H1 (cell line): ENCODE results near the gene SCN8A. TPM values are rescaled to one million over a fixed set of nuclear protein-coding genes. Genes with fewer than 3 reads are reported as not detected.

Source experiments
- CTCF ChIA-PET: fragments of 300-600 bp; sonication (Branson Sonifier 250); formaldehyde crosslinking; loops from one replicate; lab custom pipeline; 2021; ENCODE audit not compliant: partially characterized antibody; lab: Charles Lee
- POLR2A ChIA-PET: fragments of 300-600 bp; sonication (Branson Sonifier 250); formaldehyde crosslinking; loops from one replicate; lab custom pipeline; 2021; ENCODE audit warnings: inconsistent platforms; ENCODE audit not compliant: partially characterized antibody; lab: Charles Lee
- DNase-seq, 2 experiments: peaks; one replicate each; pipeline versions ENCODE4 v3.0.0 to v3.0.0-alpha.2; 2010 to 2022; ENCODE audit warnings: low spot score in 2 of 2, low read depth in 1 of 2, mixed read lengths in 1 of 2
- FAIRE-seq: peaks from 2 replicates; lab custom pipeline; 2011; peaks lifted over from hg19 to GRCh38; lab: Jason Lieb, UNC
- H2AFZ ChIP-seq: 2 replicates; pipeline ENCODE4 v1.8.1; 2012; ENCODE audit warnings: low read length, inconsistent platforms
- H2AK5ac ChIP-seq: 2 replicates; pipeline ENCODE4 v1.6.1; 2013; ENCODE audit warnings: low read depth, low read length
- H2BK120ac ChIP-seq: replicated peaks from 2 replicates; pipeline ENCODE3; 2013; ENCODE audit warnings: low read depth, low read length, inconsistent platforms
- H2BK12ac ChIP-seq: 2 replicates; pipeline ENCODE4 v1.6.1; 2013; ENCODE audit warnings: low read depth, low read length
- H2BK15ac ChIP-seq: 2 replicates; pipeline ENCODE4 v1.6.1; 2013; ENCODE audit warnings: low read length
- H2BK20ac ChIP-seq: 2 replicates; pipeline ENCODE4 v1.6.1; 2013; ENCODE audit warnings: low read length
- H2BK5ac ChIP-seq: 2 replicates; pipeline ENCODE4 v1.6.1; 2013; ENCODE audit warnings: low read depth, low read length
- H3K14ac ChIP-seq: 2 replicates; pipeline ENCODE4 v1.6.1; 2013; ENCODE audit warnings: inconsistent platforms; ENCODE audit not compliant: insufficient read length
- H3K18ac ChIP-seq: 2 replicates; pipeline ENCODE4 v1.6.1; 2013; ENCODE audit warnings: low read length; ENCODE audit errors: extremely low read depth
- H3K23ac ChIP-seq: 2 replicates; pipeline ENCODE4 v1.6.1; 2013; ENCODE audit warnings: inconsistent platforms; ENCODE audit not compliant: insufficient read length
- H3K23me2 ChIP-seq: 2 replicates; pipeline ENCODE4 v1.6.1; 2013; ENCODE audit warnings: low read depth, low read length
- H3K27ac ChIP-seq: 2 replicates; pipeline ENCODE4 v1.6.1; 2011; ENCODE audit warnings: low read depth, low read length, inconsistent platforms
- H3K27me3 ChIP-seq, 4 experiments: replicated peaks in 1 of 4; 1 replicate in 1 of 4; 2 replicates in 3 of 4; pipeline versions ENCODE4 v1.6.1 to v1.8.1; 2011 to 2013; ENCODE audit warnings: low read length in 3 of 4, mild to moderate bottlenecking in 3 of 4, inconsistent platforms in 2 of 4, mixed read lengths in 2 of 4, moderate library complexity in 1 of 4; ENCODE audit not compliant: control insufficient read depth in 3 of 4, insufficient read depth in 3 of 4; ENCODE audit errors: extremely low read depth in 1 of 4
- H3K36me3 ChIP-seq, 4 experiments: 2 replicates each; pipeline versions ENCODE4 v1.6.1 to v1.8.1; 2011 to 2013; ENCODE audit warnings: mild to moderate bottlenecking in 4 of 4, low read length in 3 of 4, moderate library complexity in 2 of 4, control low read depth in 1 of 4, inconsistent platforms in 1 of 4; ENCODE audit not compliant: insufficient read depth in 4 of 4, control insufficient read depth in 2 of 4
- H3K4ac ChIP-seq: replicated peaks from 2 replicates; pipeline ENCODE3; 2013; ENCODE audit warnings: low read length, low read depth, mixed read lengths, inconsistent platforms; ENCODE audit not compliant: insufficient read length
- H3K4me1 ChIP-seq, 4 experiments: replicated peaks in 1 of 4; 1 replicate in 1 of 4; 2 replicates in 3 of 4; pipeline versions ENCODE4 v1.6.1 to v1.8.1; 2011 to 2013; ENCODE audit warnings: low read length in 3 of 4, inconsistent platforms in 2 of 4, mixed read lengths in 1 of 4; ENCODE audit not compliant: insufficient read depth in 4 of 4, control insufficient read depth in 3 of 4
- H3K4me2 ChIP-seq, 2 experiments: 2 replicates each; pipeline versions ENCODE4 v1.6.1 to v1.8.1; 2011 to 2013; ENCODE audit warnings: low read depth in 2 of 2, low read length in 2 of 2, control low read depth in 1 of 2, inconsistent platforms in 1 of 2, mild to moderate bottlenecking in 1 of 2; ENCODE audit not compliant: insufficient read depth in 1 of 2
- H3K4me3 ChIP-seq, 4 experiments: fragments of 200-600, 300-600 bp in 1 of 4; sonication (generic), shearing (Covaris generic), sonication (Bioruptor Twin) in 1 of 4; 2 replicates each; pipeline versions ENCODE4 v1.5.1 to v1.8.1; 2011 to 2016; ENCODE audit warnings: low read length in 4 of 4, low read depth in 3 of 4, control low read depth in 2 of 4, inconsistent platforms in 2 of 4, mild to moderate bottlenecking in 2 of 4, mixed read lengths in 1 of 4, moderate library complexity in 1 of 4; ENCODE audit not compliant: insufficient read depth in 2 of 4; ENCODE audit errors: extremely low read depth in 1 of 4
- H3K56ac ChIP-seq: replicated peaks from 2 replicates; pipeline ENCODE3; 2013; ENCODE audit warnings: low read depth, mild to moderate bottlenecking, mixed read lengths, low read length, inconsistent platforms; ENCODE audit not compliant: insufficient read length
- H3K79me1 ChIP-seq: 2 replicates; pipeline ENCODE4 v1.6.1; 2013; ENCODE audit warnings: low read depth, low read length, control low read depth
- H3K79me2 ChIP-seq, 2 experiments: 2 replicates each; pipeline versions ENCODE4 v1.6.1 to v1.8.1; 2012 to 2013; ENCODE audit warnings: low read length in 2 of 2, mild to moderate bottlenecking in 2 of 2, inconsistent platforms in 1 of 2; ENCODE audit not compliant: insufficient read depth in 2 of 2, control insufficient read depth in 1 of 2
- H3K9ac ChIP-seq, 4 experiments: replicated peaks in 1 of 4; 1 replicate in 1 of 4; 2 replicates in 3 of 4; pipeline versions ENCODE4 v1.6.1 to v1.8.1; 2011 to 2013; ENCODE audit warnings: low read depth in 3 of 4, low read length in 3 of 4, control low read depth in 2 of 4, mild to moderate bottlenecking in 2 of 4, moderate library complexity in 2 of 4, inconsistent platforms in 1 of 4; ENCODE audit errors: extremely low read depth in 1 of 4
- H3K9me3 ChIP-seq, 2 experiments: 2 replicates each; pipeline versions ENCODE4 v1.6.1 to v1.8.1; 2012 to 2013; ENCODE audit warnings: mild to moderate bottlenecking in 2 of 2, moderate library complexity in 2 of 2, control low read depth in 1 of 2, inconsistent platforms in 1 of 2, low read depth in 1 of 2, low read length in 1 of 2, mixed read lengths in 1 of 2; ENCODE audit not compliant: insufficient read depth in 2 of 2
- H4K20me1 ChIP-seq, 2 experiments: replicated peaks in 1 of 2; 2 replicates each; pipeline versions ENCODE3 to v1.8.1; 2011 to 2013; ENCODE audit warnings: inconsistent platforms in 2 of 2, low read length in 2 of 2, mild to moderate bottlenecking in 1 of 2; ENCODE audit not compliant: insufficient read depth in 2 of 2, control insufficient read depth in 1 of 2
- H4K5ac ChIP-seq: 2 replicates; pipeline ENCODE4 v1.6.1; 2013; ENCODE audit warnings: low read length, low read depth, mixed read lengths, inconsistent platforms; ENCODE audit not compliant: insufficient read length
- H4K8ac ChIP-seq: 2 replicates; pipeline ENCODE4 v1.8.0; 2013; ENCODE audit warnings: mild to moderate bottlenecking, moderate library complexity, low read length, inconsistent platforms; ENCODE audit not compliant: insufficient read depth; ENCODE audit errors: extremely low read depth
- H4K91ac ChIP-seq: replicated peaks from 2 replicates; pipeline ENCODE3; 2013; ENCODE audit warnings: low read length, mixed read lengths, inconsistent platforms; ENCODE audit not compliant: insufficient read length
- CBX8 ChIP-seq: fragments of 300-800, 300-1000 bp; sonication (generic); IDR thresholded peaks from 2 replicates; pipeline ENCODE4 v1.7.1; 2016; ENCODE audit warnings: low read depth, low read length, borderline replicate concordance
- polyA plus RNA-seq, 7 experiments: library from polyadenylated mRNA; depleted of rRNA in 3 of 7; stranded (reverse) in 5 of 7; unstranded in 2 of 7; fragments of >200 nt in 5 of 7; fragments of 200-250 nt in 2 of 7; gene quantifications; 1 replicate in 5 of 7; 2 replicates in 1 of 7; 4 replicates in 1 of 7; pipeline versions ENCODE4 v1.2.1 to v1.2.3, GENCODE V29; 2011 to 2013; ENCODE audit warnings: missing spikeins in 2 of 7, mixed read lengths in 2 of 7
- total RNA-seq: library from RNA; stranded (reverse); fragmentation: NEBNext Ultra II Directional; extraction: Animal tissue kit (Norgen Biotek cat#: 25700); gene quantifications from 2 replicates; pipeline ENCODE4 v1.2.1, GENCODE V29; 2021

SCN8A gene
- total and polyA plus RNA-seq, 2 of the 8 experiments (the other 6 are each of a cell fraction or from before 2014, with no cell fraction given), result 6.3 to 10.7 TPM

GRCh38 chr12:51663390-51663789, 72.4 kb downstream of the SCN8A start:
- Histone ChIP-seq H2AFZ (no peak overlapping the region), H3K18ac (no peak overlapping the region), H4K20me1 (peaks cover 0 to 2% of the 10 kb centered on the region in 2 experiments), H3K36me3 (peaks cover 0 to 7% (median 1%) of the 10 kb centered on the region in 4 experiments; a peak in 3 of 8 replicates), H2BK5ac (no peak overlapping the region), H3K14ac (no peak overlapping the region), H3K9me3 (no peaks in the 10 kb centered on the region), H3K79me1 (no peaks in the 10 kb centered on the region; the same call in 1 of the 2 replicates), H2BK15ac (no peak overlapping the region), H3K4me3 (no peak overlapping the region), H3K9ac (no peak overlapping the region), H3K23ac (no peak overlapping the region), H3K23me2 (no peaks in the 10 kb centered on the region), H3K4me1 (peaks cover 0 to 10% (median 6%) of the 10 kb centered on the region in 4 experiments; a peak in 4 of 7 replicates), H2BK120ac (no peak overlapping the region), H2BK12ac (no peak overlapping the region), H2AK5ac (no peak overlapping the region), H3K27me3 (peaks cover 0 to 1% (median 0%) of the 10 kb centered on the region in 4 experiments; a peak in 1 of 7 replicates), H4K5ac (no peak overlapping the region), H4K8ac (no peak overlapping the region), H3K56ac (no peak overlapping the region), H3K4me2 (no peak overlapping the region), H3K27ac (no peak overlapping the region), H2BK20ac (no peak overlapping the region), H4K91ac (no peak overlapping the region), H3K4ac (no peak overlapping the region), H3K79me2 (0 out of 4 replicates have a peak, but pooled peaks cover 0 to 7% of the 10 kb centered on the region in 2 experiments)
- ChIA-PET POLR2A (interaction anchor here (1.2 kb wide), 1 partner anchor 13 kb away, joined by 4 read pairs; no protein-coding TSS in a partner anchor), CTCF (interaction anchor here (0.6 to 1.2 kb wide), 3 partner anchors 11 to 24 kb away, joined by 3 read pairs; no protein-coding TSS in a partner anchor)
- DNase-seq (no peak), FAIRE-seq (no peak)
- TF ChIP-seq CBX8, result no peak
